Stimulated activated CD4-positive, alpha-beta T cell treated with anti-CD3 and anti-CD28 coated beads, TNF-alpha, amount 100 ng/mL, for 48 hours (primary cell): ENCODE data around the gene SLC47A2.
A peak's percentile ranks its signal among the peaks of the same experiment; 100 is the strongest.
"Not testable (repeated sequence)": the region's sequence is repeated elsewhere in the genome, so short reads cannot be mapped to it uniquely, and the experiment has no call there.

Experiments used
- DNase-seq, 3 donors: peaks; one replicate each; pipeline ENCODE4 v3.0.0-alpha.2; 2020; ENCODE audit warnings: low read depth in 3 of 3

Gene SLC47A2

DNA sequence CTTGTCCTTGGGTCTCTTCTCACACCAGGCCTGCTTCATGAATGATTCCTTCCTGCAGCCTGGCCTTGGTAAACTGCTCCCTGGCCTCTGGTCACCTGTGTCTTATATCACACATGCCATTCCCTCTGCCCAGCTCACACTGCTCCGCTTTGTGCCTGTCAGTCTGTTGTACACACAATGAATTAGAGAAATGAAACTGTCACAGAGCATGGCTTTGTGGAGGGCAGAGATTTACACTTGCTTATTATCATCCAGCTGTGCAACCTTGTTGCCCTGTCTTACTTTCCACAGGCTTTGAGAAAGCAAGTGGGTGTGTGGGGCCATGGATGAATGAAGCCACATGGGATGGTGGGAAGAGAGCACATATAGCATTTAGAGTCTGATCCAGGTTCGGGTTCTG is 45.5 kb downstream of the SLC47A2 start:
- no peak for DNase-seq

DNA sequence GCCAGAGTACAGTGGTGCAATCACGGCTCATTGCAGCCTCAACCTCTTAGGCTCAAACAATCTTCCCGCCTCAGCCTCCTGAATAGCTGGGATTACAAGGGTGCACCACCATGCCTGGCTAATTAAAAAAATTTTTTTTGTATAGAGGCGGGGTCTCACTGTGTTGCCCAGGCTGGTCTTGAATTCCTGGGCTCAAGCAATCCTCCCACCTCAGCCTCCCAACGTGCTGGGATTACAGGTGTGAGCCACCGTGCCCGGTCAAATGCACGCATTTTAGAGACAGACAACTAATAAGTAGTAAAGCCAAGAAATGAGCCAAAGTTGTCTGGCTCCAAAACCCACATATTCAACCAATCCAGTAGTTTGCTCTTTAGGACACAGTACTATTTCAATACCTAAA is 46.7 kb downstream of the SLC47A2 start:
- not testable (repeated sequence) for DNase-seq

DNA sequence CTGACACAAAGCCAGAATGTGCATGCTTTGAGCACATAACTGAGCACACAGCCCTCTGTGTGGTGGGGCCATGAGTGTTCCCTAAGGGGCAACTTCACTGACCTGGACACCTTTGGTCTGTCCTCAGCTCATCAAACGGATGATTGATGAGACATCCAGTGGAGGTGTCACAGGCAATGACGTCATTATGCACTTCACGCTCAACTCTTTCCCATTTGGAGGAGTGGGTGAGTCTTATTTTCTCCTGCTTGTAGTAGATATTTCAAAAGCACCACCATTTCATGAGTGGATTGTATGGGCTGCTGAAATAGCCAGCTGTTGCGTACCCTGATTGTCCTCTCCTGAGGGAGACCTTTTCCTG is 51.6 kb downstream of the SLC47A2 start:
- no peak for DNase-seq

DNA sequence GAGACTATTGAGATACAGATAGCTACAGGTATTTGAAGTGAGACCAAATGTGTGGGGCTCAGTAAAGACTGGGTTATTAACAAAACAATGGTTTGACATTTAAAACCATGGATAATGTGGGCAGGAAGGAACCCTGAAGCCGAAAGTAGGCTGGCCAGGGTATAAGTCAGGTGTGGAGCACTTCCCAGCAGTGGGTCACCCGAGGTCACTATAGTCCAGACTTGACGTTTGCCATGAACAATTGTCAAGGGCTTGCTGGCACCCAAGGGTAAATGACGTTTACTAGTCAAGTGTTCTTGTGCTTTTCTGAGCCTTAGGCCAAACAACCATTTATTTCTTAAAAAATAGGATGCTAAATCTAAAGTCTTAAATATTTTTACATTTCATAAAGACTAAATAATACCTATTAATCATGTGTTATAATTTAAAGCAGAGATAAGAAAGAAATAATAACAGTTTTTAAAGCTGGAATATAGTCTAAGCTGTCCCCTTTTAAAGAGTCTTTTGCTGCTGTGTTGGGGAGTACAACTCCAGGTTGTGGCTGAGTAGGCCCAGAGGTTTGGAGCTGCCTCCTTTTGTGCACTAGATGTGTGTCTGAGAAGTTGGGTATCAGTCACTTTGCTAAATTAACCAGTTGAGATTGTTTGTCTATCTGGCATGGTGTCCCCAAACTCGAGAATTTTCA is 52.1 kb downstream of the SLC47A2 start:
- DNase-seq, result no peak

DNA sequence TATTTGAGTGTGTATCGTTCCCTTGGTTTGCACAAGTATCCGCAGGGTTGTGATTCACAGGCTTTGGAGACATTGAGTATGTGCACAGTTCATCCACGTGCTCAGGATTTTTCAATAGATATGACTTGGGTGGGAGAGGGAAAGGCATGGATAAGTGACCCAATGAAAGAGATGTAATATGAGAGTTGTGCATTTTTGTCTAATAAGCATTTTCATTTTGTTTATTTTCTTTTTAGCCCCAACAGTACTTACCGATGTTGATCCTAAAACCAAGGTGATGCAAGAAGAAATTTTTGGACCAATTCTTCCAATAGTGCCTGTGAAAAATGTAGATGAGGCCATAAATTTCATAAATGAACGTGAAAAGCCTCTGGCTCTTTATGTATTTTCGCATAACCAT is 53.3 kb downstream of the SLC47A2 start:
- no peak for DNase-seq

DNA sequence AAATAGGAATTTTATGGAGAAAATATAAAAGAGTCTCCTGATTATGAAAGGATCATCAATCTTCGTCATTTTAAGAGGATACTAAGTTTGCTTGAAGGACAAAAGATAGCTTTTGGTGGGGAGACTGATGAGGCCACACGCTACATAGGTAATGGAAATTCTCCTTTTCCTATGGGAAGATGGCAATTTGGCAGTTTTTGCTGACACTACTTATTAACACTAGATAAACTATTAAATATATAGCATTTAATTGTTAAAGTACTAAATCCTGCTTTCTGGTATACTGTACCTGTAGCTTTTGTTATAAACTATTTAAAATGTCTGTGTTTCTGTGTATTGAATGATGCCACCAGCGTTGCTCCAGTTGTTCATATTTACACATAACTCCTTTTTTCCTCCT is 55.3 kb downstream of the SLC47A2 start:
- no peak for DNase-seq

DNA sequence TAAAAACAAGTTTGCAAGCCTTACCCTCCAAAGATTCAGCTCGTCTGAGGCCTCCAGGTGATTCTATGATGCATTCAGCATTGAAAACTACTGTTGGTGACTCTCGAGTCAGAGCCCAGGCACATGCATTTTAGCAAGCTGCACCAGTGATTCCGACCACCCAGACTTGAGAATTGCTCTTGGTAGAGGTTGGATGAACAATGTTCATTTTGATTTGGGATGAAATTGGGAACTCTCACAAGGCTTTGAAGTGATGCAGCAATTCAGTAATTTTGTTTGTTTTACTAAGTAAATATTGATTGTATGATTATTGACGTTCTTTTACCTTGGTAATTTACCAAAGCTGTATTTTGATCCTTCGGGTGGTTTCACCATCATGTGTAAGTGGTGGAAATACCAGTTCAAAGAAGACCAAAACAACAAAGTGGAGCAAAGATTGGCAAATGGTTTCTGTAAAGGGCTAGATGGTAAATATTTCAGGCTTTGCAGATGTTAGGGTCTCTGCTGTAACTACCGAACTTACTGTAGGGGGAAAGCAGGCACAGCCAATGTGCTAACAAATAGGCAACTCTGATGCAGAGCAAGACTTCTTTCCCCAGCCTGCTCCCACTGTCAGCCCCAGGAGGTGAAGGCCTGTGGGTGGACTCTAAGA is 56.0 kb downstream of the SLC47A2 start:
- DNase-seq, result no peak

DNA sequence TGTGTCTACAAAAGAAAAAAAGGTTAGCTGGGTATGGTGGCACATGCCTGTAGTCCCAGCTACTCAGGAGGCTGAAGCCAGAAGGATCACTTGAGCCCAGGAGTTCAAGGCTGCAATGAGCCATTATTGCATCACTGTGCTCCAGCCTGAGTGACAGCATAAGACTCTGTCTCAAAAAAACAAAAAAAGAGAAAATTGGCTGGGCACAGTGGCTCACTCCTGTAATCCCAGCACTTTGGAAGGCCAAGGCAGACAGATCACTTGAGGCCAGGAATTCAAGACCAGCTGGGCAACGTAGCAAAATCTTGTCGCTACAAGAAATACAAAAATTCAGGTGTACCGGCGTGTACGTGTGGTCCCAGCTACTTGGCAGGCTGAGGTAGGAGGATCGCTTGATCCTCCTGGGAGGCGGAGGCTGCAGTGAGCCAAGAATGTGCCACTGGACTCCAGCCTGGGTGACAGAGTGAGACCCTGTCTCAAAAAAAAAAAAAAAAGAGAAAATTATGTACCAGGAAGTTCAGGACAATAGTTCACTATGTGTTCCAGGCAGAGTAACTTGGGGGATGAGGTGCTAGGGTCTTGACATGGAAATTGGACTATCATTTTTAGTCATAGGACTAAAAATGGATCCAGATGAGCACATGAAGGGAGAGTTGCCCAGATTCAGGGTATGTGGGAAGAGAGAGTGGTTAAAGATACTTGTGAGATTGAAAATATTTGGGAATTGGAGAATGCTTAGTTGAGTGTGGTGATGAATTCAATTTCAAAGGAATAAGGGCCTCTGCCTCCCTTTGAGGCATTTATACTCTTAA is 56.8 kb downstream of the SLC47A2 start:
- no peak for DNase-seq

DNA sequence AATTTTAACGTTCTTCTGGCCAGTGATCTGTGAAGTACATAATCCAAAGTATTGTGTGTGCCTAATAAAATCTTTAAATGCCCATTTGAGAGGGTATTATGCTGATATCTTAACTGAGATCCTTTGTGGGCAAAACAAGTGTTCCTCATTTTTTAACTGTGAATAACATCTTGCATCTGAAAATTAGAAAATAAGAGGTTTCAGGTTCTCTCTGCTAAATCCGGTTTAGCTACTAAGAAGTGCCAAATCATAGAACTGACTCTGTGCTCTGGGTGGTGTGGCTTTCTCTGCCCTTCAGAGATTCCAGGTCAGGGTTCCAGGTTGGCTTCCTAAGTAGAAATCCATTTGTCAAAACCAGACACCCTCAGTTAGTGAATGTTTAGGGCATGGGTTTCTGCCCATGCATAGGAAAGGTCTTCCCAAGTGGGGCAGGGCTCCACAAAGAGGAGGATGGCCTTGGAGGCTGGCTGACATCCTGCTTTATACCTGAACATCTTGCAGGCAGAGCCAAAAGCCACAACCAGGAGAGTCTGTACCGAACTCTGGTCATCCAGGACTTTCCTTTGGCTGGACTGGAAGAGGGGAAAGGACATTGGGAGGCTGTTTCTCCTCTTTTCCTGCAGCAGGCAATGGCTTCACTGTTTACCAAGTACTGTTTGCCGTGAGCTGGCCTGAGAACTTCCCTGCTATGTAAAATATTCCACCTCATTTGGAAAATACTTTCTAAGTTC is 59.4 kb downstream of the SLC47A2 start:
- DNase-seq, result no peak

DNA sequence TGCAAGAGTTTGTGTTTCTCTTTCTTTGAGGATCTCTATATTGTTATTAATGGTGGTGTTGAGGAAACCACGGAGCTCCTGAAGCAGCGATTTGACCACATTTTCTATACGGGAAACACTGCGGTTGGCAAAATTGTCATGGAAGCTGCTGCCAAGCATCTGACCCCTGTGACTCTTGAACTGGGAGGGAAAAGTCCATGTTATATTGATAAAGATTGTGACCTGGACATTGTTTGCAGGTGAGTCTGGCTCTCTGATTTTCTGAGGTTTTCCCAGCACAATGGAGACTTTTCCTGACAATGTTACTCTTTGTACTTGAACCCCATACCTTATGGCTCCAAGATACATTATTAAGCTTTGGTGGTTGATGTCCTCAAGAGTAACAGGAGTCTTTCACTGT is 60.0 kb downstream of the SLC47A2 start:
- DNase-seq, result no peak

DNA sequence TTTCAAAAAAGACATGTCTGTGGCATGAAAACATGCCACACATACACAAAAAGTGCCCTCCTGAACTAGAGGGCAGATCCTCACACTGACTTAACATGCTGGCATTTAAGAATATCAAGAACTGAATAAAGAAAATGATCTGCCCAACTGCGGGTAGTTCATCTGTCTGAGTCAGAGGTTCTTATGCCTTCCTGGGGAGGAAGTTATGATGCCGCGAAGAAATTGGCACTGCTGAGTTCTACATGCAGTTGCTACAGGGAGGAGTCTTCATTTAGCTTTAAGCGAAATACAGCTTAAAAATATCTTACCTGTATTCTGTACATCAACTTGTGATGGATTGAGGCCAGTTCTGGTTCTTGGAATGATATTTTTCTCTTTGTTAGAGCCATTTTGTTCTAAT is 61.5 kb downstream of the SLC47A2 start:
- no peak for DNase-seq

DNA sequence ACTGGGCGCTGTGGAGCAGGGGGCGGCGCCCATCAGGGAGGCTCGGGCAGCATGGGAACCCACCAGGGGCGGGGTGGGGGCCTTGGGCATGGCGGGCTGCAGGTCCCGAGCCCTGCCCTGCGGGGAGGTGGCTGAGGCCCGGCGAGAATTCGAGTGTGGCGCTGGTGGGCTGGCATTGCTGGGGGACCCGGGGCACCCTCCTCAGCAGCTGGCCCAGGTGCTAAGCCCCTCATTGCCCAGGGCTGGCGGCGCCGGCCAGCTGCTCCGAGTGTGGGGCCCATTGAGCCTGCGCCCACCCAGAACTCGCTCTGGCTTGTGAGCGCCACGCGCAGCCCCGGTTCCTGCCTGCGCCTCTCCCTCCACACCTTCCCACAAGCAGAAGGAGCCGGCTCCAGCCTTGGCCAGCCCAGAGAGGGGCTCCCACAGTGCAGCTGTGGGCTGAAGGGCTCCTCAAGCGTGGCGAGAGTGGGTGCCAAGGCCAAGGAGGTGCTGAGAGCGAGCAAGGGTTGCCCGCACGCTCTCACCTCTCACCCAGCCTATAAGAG is 62.0 kb downstream of the SLC47A2 start:
- no peak for DNase-seq

DNA sequence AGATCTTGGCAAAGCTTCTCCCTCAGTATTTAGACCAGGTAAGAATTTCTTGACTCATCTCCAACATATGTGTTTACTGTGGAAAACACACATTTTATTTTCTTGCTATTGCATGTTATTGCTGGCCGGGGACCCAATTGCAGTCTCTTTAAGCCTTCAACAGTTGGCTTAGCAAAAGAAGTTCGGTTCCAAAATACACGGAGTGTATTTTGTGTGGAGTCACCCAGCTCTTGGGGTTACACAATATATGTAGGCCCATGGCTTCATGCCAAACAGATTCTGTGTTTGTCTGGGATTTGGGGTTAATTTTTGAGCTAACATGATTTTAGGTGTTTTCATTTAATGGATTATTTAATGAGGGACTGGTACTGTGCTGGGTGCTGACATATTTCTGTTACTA is 63.8 kb downstream of the SLC47A2 start:
- DNase-seq, result no peak

DNA sequence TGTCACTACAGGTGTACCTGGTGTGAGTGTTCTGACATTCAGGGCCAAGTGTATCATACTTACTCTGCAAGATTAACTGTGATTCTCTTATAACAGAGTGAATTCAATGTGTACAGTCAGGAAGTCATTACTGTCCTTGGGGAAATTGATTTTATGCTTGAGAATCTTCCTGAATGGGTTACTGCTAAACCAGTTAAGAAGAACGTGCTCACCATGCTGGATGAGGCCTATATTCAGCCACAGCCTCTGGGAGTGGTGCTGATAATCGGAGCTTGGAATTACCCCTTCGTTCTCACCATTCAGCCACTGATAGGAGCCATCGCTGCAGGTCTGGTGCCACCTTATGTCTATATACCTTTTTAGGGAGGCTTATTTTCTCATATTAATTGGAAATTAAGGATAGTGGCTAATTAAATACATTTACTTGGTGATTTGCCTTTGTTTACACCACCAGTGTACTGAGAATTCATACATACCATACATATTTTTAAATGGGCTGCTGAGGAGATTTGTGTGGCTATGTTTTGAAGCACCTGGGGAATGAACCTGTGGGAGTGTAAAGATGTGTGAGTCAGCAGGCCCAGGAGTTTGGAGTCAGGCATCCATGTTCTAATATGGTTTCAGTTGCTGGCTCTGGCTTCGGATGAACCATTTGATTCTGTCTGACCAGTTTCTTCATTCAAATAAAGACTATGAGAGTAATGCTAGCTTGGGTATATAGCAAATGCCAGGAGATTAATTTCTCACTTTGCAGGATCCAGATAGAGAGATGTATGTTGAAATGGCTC is 64.7 kb downstream of the SLC47A2 start:
- no peak for DNase-seq

DNA sequence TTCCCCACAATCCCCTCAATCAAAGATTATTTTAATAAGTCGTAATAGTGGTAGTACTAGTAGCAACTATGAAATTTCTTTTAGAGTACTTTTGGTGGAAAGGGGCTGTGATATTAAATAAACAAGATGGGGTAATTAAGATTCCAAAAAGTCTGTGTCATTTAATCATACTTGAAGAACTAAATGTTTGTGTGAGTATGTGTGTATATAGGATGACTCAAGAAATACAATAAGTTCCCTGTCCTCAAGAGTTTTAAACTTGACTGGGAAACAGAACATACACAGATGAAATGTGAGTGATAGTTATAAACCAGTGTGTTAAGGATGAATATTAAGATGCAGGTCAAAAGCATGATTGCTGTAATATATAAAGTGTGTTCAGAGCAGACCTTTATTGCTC is 65.6 kb downstream of the SLC47A2 start:
- DNase-seq, result no peak

DNA sequence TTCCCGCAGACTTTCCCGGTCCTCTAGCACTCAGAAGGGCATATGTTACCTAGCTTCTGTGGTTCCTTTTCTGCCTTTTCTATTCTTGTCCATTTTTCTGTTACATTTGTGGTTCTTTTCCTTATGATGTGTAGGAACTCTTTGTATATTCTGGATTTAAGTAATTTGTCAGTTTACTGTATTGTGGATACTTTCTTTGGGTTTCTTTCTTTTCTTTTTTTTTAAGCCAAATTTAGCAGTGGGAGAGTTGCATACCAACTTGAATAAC is 67.2 kb downstream of the SLC47A2 start:
- no peak for DNase-seq

DNA sequence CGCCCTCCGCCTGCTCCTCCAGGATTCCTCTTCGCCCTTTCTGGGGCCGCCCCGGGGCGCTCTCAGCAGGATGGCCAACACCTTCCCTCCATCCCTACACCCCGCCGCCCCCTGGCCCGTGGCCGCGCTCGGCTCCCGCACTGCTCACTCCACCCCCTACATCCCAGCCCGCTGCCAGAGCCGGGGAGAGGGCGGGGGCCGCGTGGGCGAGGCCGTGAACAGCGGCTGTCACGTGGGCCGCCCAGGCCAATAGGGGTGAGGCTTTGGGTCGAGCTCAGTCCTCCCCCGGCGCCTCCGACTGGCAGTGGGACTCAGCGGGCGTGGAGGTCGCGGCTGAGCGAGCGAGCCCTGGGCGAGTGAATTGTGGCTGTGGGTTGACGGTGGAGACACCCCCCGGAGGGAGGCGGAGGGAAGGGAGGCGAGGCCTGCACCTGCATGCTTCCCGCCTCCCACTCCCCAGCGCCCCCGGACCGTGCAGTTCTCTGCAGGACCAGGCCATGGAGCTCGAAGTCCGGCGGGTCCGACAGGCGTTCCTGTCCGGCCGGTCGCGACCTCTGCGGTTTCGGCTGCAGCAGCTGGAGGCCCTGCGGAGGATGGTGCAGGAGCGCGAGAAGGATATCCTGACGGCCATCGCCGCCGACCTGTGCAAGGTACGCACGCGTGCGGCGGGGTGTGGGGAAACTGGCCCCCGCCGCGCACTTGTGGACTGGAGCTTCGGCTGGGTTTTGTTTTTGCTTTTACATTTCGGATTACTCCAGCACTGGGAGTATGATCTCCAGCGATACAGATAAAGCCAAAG is 67.7 kb downstream of the SLC47A2 start, which contains the start of gene ALDH3A2:
Gene ALDH3A2, plus strand, starts transcription at position 277 of the 799 bp plus-strand sequence. Its CDS starts 221 bp downstream, at position 498.
- peak; percentile 87 to 95 (median 87) for DNase-seq

DNA sequence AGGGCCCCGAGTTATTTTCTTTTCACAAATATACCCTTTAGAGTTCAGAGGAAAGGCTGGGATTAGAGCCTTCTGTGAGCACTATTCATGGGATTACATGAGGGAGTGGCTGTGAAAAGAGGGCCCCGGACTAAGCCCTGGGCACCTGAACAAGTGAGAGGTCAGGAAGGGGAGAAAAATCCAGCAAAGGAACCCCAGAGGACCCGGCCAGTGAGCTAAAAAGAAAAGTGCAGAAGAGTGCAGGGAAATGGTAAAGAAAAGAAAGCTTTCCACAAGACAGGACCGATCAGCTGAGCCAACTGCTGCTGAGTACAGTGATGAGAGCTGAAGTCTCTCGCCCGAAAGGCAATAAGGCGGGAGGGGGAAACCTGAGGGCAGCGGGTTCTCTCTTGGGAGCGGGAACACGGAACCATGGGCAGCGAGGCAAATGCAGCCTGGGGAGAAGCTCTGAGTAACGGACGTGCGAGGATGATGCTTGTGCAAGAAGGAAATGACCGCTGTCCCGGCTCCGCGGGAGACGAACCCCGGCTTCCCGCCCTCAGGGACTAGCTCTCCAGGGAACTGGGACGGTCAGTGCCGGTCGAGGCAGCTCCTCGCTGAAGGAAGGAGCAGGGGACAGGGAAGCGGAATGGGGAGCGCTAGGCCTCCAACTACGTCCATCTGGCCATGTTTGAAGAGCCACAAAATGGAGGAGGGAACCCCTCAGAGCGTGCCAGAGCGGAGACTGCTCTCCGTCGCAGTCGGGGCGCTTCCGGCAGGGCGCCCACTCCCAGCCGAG is 68.5 kb downstream of the SLC47A2 start:
- peak in 2 of 3 donors; percentile 16 to 19 for DNase-seq

DNA sequence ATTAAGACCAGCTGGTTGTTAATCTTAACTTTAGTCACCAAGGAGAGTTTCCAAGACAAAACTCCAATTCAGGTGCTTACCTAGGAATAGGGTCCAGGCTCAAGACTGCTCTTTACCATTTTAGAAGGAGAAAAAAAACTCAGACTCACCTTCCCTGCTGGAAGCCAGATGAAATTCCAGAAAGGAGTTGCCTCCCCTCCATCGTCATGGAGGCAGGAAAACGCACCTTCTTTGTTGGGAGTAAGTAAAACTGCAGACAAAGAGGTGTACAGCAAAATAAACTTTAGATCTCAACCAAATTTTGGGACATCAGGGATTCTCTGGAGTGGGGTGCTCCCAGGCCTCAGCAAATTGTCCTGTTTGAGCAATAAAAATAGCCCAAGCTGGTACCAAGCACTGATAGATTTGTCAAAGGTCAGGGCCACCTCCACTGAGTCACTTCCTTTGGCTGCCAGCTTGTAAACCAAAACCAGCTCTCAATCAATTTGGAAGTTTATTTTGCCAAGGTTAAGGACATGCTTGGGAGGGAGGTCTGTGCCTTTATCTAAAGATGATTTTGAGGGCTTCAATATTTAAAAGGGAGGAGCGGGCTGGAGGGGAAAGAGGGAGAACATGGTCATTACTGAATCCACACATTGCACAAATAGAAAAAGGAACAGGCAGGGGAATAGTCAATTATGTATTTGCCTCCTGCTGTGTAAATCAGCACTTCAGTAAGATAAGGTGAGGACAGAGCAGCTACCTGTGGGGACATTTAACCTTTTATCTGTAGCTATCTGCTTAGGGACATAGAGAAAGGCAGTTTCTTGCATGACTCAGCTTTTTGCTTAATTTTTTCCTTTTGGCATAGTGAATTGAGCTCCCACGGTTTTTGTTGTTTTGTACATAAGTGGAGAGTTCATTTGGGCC is 69.3 kb downstream of the SLC47A2 start:
- no peak for DNase-seq
